Mesendoderm (in vitro differentiated cells): Measurements from ENCODE around the gene CXorf38.

Experiments used
- DNase-seq: peaks from one replicate; pipeline ENCODE4 v3.0.0; 2013
- H2AK5ac ChIP-seq: 2 replicates; pipeline ENCODE4 v1.6.1; 2013; ENCODE audit warnings: low read length, inconsistent platforms
- H2BK120ac ChIP-seq: 2 replicates; pipeline ENCODE4 v1.6.1; 2013; ENCODE audit warnings: low read depth, mild to moderate bottlenecking, low read length, moderate library complexity, mixed read lengths
- H2BK15ac ChIP-seq: replicated peaks from 2 replicates; pipeline ENCODE4 v1.6.1; 2013; ENCODE audit warnings: low read depth, mild to moderate bottlenecking, moderate library complexity
- H2BK5ac ChIP-seq: 2 replicates; pipeline ENCODE4 v1.6.1; 2013; ENCODE audit warnings: low read length, inconsistent platforms
- H3K18ac ChIP-seq: 2 replicates; pipeline ENCODE4 v1.6.1; 2013; ENCODE audit warnings: mild to moderate bottlenecking, low read length, mixed read lengths
- H3K23ac ChIP-seq: one replicate; pipeline ENCODE4 v1.6.1; 2013; ENCODE audit warnings: low read length
- H3K27ac ChIP-seq: 2 replicates; pipeline ENCODE4 v1.5.1; 2013; ENCODE audit warnings: low read depth, mild to moderate bottlenecking, inconsistent platforms, low read length, moderate library complexity
- H3K27me3 ChIP-seq: 2 replicates; pipeline ENCODE4 v1.6.1; 2013; ENCODE audit warnings: low read length, control low read depth, mild to moderate bottlenecking, inconsistent platforms; ENCODE audit not compliant: insufficient read depth, poor library complexity
- H3K36me3 ChIP-seq: 2 replicates; pipeline ENCODE4 v1.6.1; 2013; ENCODE audit warnings: low read length, inconsistent platforms; ENCODE audit not compliant: control insufficient read depth, insufficient read depth
- H3K4ac ChIP-seq: one replicate; pipeline ENCODE4 v1.6.1; 2013; ENCODE audit warnings: low read depth, mild to moderate bottlenecking, low read length, moderate library complexity
- H3K4me1 ChIP-seq: 2 replicates; pipeline ENCODE4 v1.6.1; 2013; ENCODE audit warnings: low read depth, low read length, inconsistent platforms; ENCODE audit not compliant: control insufficient read depth
- H3K4me2 ChIP-seq: 2 replicates; pipeline ENCODE4 v1.6.1; 2013; ENCODE audit warnings: low read length
- H3K4me3 ChIP-seq: 2 replicates; pipeline ENCODE4 v1.5.1; 2013; ENCODE audit warnings: mild to moderate bottlenecking, low read length
- H3K56ac ChIP-seq: one replicate; pipeline ENCODE4 v1.6.1; 2013; ENCODE audit warnings: low read length
- H3K79me1 ChIP-seq: 2 replicates; pipeline ENCODE4 v1.6.1; 2013; ENCODE audit warnings: low read length, inconsistent platforms
- H3K79me2 ChIP-seq: 2 replicates; pipeline ENCODE4 v1.6.1; 2013; ENCODE audit warnings: mild to moderate bottlenecking, low read length; ENCODE audit not compliant: control insufficient read depth, insufficient read depth
- H3K9ac ChIP-seq: 2 replicates; pipeline ENCODE4 v1.6.1; 2013; ENCODE audit warnings: low read length, inconsistent platforms
- H4K5ac ChIP-seq: one replicate; pipeline ENCODE4 v1.6.1; 2013; ENCODE audit warnings: low read length
- H4K8ac ChIP-seq: one replicate; pipeline ENCODE4 v1.6.1; 2013; ENCODE audit warnings: low read depth, mild to moderate bottlenecking, control low read depth, low read length, moderate library complexity
- WGBS: extraction: QIAGEN DNeasy Blood & Tissue Kit; methylation state at CpG from one replicate; pipeline ENCODE4 v1.1.7; 2013; ENCODE audit warnings: low lambda C conversion rate, missing lambda C conversion rate; ENCODE audit not compliant: insufficient coverage; ENCODE audit errors: extremely low coverage; 5-methylcytosine and 5-hydroxymethylcytosine counted together

The CXorf38 gene

DNA sequence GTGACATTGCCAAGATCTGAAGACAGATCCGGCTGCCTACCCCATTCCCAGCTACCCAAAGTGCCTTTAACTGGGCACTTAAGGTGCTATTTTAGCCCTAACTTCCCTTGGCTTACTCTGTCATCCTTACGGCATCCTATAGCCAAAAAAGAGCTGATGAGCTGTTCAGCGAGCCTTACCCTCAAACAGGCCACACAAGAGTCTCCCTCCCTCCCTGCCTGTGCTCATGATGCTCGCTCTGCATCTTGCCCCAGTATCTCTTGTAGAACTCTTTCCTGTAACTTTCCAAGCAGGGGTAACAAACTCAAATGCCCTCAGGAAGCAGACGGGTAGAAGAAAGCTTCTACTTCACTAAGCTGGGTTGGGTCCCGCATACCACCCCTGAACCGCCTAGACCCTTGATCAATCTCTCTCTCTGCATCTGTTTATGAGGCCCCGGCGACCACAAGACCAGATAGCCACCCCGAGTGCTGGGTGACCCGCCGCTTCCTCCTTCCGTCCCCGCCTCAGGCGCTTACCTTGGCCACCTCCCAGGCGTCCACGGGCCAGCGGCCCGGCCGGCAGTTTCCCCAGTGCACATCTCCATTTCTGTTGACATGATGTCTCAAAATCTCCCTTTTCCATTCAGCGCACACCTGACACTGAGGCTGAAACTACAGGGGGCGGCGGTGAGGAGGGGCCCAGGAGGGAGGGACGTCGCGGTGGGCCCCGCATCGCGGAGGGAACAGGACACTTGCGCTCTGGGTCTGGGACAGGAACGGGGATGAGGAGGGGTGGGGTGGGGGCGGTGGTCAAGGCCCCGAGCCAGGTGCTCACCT lies 663 bp downstream of the CXorf38 start:
- H3K23ac ChIP-seq: no peak overlapping the region
- WGBS: no CpG with 5 or more reads among the region's 33 CpGs
- peaks cover 10% of the 10 kb centered on the region for H3K79me2 ChIP-seq
- no peak overlapping the region for H3K18ac ChIP-seq
- H4K5ac ChIP-seq: no peak overlapping the region
- no peaks in the 10 kb centered on the region for H3K4me1 ChIP-seq
- H3K4me3 ChIP-seq: peak overlapping the region; percentile 66
- no peak overlapping the region for H2BK5ac ChIP-seq
- no peaks in the 10 kb centered on the region for H3K27me3 ChIP-seq
- no peak overlapping the region for H3K27ac ChIP-seq
- H3K4me2 ChIP-seq: peak overlapping the region; percentile 68
- DNase-seq: peak; percentile 25
- no peaks in the 10 kb centered on the region for H3K36me3 ChIP-seq
- no peak overlapping the region for H3K4ac ChIP-seq
- H2BK120ac ChIP-seq: no peak overlapping the region
- H3K56ac ChIP-seq: peak overlapping the region; percentile 91
- peak overlapping the region; percentile 73 for H3K9ac ChIP-seq
- no peak overlapping the region for H2AK5ac ChIP-seq
- H3K79me1 ChIP-seq: peaks cover 2% of the 10 kb centered on the region
- no peak overlapping the region for H2BK15ac ChIP-seq
- H4K8ac ChIP-seq: no peak overlapping the region

DNA sequence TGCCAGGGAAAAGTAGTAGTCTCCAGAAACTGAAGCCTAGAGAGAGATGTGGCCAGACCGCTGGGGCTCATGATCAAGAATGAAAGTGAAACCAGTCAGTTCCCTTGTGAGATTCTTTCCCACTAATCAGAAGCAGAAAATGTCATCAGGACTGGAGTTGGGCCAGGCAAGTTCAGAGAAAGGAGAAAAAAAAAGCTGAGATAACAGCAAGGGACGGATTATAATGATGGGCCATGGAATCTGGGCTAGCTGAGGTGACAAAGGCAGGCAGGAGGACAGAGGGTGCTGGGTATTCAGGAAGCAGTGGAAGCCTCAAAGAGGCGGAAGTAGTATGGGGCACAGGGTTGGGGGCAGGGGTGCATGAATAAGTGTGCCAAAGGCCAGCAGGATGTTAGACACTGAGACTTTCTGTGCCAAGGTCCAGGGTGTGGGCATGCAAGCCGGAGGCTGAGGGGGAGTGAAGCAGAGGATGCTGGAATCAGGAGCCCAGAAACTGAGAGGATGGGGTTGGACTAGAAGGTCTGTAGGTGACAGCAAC lies 2.5 kb downstream of the CXorf38 start:
- Histone ChIP-seq H3K27ac (no peak overlapping the region), H3K79me2 (peaks cover 10% of the 10 kb centered on the region), H2BK15ac (no peak overlapping the region), H3K36me3 (no peaks in the 10 kb centered on the region), H2AK5ac (no peak overlapping the region), H3K79me1 (peaks cover 2% of the 10 kb centered on the region), H3K56ac (no peak overlapping the region), H4K5ac (no peak overlapping the region), H2BK5ac (no peak overlapping the region), H4K8ac (no peak overlapping the region), H3K9ac (no peak overlapping the region), H3K4ac (no peak overlapping the region), H3K27me3 (no peaks in the 10 kb centered on the region), H3K4me1 (no peaks in the 10 kb centered on the region), H3K4me2 (no peak overlapping the region), H2BK120ac (no peak overlapping the region), H3K18ac (no peak overlapping the region), H3K23ac (no peak overlapping the region), H3K4me3 (no peak overlapping the region)
- WGBS: no CpG with 5 or more reads among the region's 4 CpGs
- DNase-seq: peak; percentile 6

DNA sequence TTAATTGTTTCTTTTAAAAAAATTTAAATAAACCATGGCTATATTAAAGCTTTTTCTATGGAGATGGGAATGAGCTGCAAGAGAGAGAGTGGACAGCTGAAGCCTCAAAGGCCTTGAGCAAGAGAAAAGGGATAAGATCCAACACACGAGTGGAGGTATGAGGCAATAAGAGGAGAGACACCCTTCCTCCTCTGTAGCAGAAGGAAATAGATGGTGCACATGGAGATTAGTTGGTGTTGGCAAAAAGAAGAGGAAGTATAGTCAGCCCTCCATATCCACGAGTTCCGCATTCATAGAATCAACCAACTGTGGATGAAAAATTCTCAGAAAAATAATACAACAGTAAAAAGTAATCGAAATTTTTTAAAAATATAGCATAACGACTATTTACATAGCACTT lies 3.2 kb downstream of the CXorf38 start:
- WGBS: no CpG with 5 or more reads among the region's 5 CpGs
- DNase-seq: no peak

DNA sequence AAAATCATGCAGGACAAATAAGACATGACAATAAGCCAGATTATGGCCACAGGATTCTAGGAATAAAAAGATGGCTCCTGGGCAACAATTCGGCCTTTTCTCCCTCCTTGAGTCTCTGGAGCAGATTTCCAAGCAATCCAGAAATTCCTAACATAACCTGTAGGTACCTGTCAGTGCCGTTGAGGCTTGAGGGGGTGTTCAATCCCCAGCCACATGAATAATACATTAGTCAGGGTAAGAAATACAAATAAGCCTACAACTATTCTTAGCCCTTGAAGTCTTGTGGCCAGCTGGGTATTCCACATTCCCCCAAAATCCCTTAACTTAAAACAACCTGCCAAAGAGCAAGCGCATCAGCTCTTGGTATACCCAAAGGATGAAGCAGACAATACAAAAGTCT lies 9.7 kb downstream of the CXorf38 start:
- H3K18ac ChIP-seq: no peak overlapping the region
- no peaks in the 10 kb centered on the region for H3K4me1 ChIP-seq
- no CpG with 5 or more reads among the region's 3 CpGs for WGBS
- no peak overlapping the region for H2BK5ac ChIP-seq
- no peaks in the 10 kb centered on the region for H3K79me1 ChIP-seq
- no peak overlapping the region for H2BK15ac ChIP-seq
- no peak overlapping the region for H3K9ac ChIP-seq
- no peak overlapping the region for H2BK120ac ChIP-seq
- DNase-seq: no peak
- H3K23ac ChIP-seq: no peak overlapping the region
- H3K4ac ChIP-seq: no peak overlapping the region
- H3K4me3 ChIP-seq: no peak overlapping the region
- no peaks in the 10 kb centered on the region for H3K27me3 ChIP-seq
- H3K79me2 ChIP-seq: no peaks in the 10 kb centered on the region
- no peak overlapping the region for H4K8ac ChIP-seq
- no peak overlapping the region for H3K56ac ChIP-seq
- no peak overlapping the region for H4K5ac ChIP-seq
- H3K4me2 ChIP-seq: no peak overlapping the region
- no peak overlapping the region for H2AK5ac ChIP-seq
- no peaks in the 10 kb centered on the region for H3K36me3 ChIP-seq
- H3K27ac ChIP-seq: no peak overlapping the region

More for the DNA sequence above, 3.2 kb downstream of the CXorf38 start:
- no peak overlapping the region for H3K4me3 ChIP-seq
- H4K5ac ChIP-seq: no peak overlapping the region
- H2BK15ac ChIP-seq: no peak overlapping the region
- H2BK5ac ChIP-seq: no peak overlapping the region
- H2BK120ac ChIP-seq: no peak overlapping the region
- H3K4me2 ChIP-seq: no peak overlapping the region
- H3K9ac ChIP-seq: no peak overlapping the region
- no peak overlapping the region for H3K4ac ChIP-seq
- no peaks in the 10 kb centered on the region for H3K27me3 ChIP-seq
- no peak overlapping the region for H3K23ac ChIP-seq
- no peak overlapping the region for H3K56ac ChIP-seq
- H3K36me3 ChIP-seq: no peaks in the 10 kb centered on the region
- H2AK5ac ChIP-seq: no peak overlapping the region
- H3K27ac ChIP-seq: no peak overlapping the region
- H4K8ac ChIP-seq: no peak overlapping the region
- H3K79me1 ChIP-seq: peaks cover 2% of the 10 kb centered on the region
- no peak overlapping the region for H3K18ac ChIP-seq
- H3K4me1 ChIP-seq: no peaks in the 10 kb centered on the region
- peaks cover 10% of the 10 kb centered on the region for H3K79me2 ChIP-seq

DNA sequence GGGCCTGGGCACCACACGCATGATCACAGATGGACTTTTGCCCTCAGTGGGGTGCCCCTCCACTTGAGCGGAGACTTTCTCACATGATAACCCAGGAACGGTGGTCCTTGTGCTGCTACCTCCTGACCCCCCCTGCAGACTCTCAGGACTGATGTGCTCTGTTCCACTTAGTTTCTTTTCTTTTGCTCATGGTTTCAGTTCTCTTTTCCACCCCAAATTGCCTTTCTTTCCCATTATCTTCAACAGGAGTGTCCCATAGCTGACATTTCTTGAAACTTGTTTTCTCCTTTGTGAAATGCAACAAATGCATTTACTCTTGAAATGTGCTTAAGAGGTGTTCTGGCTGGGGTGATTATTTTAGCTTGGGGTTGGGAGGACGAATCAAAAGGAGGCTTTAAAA lies 15.2 kb downstream of the CXorf38 start:
- H2AK5ac ChIP-seq: no peak overlapping the region
- no peak overlapping the region for H3K9ac ChIP-seq
- H3K56ac ChIP-seq: no peak overlapping the region
- H3K4ac ChIP-seq: no peak overlapping the region
- H3K23ac ChIP-seq: no peak overlapping the region
- H2BK120ac ChIP-seq: no peak overlapping the region
- H3K18ac ChIP-seq: no peak overlapping the region
- no peaks in the 10 kb centered on the region for H3K27me3 ChIP-seq
- H3K4me3 ChIP-seq: no peak overlapping the region
- H2BK15ac ChIP-seq: no peak overlapping the region
- no peak for DNase-seq
- no peak overlapping the region for H3K4me2 ChIP-seq
- H4K8ac ChIP-seq: no peak overlapping the region
- no CpG with 5 or more reads among the region's 4 CpGs for WGBS
- H3K79me1 ChIP-seq: no peaks in the 10 kb centered on the region
- H3K4me1 ChIP-seq: no peaks in the 10 kb centered on the region
- no peak overlapping the region for H2BK5ac ChIP-seq
- H3K79me2 ChIP-seq: no peaks in the 10 kb centered on the region
- no peak overlapping the region for H4K5ac ChIP-seq
- H3K27ac ChIP-seq: no peak overlapping the region
- no peaks in the 10 kb centered on the region for H3K36me3 ChIP-seq
